NCI-H774 (cell line): Measurements from ENCODE around the gene ANKRD13B.
"Not testable (repeated sequence)": the region's sequence is repeated elsewhere in the genome, so short reads cannot be mapped to it uniquely, and the experiment has no call there.

Experiments used
- DNase-seq: peaks from one replicate; lab custom pipeline; 2025; lab: John Stamatoyannopoulos, UW

ANKRD13B gene

GRCh38 chr17:29592850-29593551, at the start of gene ANKRD13B:
Gene ANKRD13B (plus strand): TSS chr17:29593132. CDS start chr17:29593622, 490 bp downstream.
- peak; percentile 59 for DNase-seq

GRCh38 chr17:29544066-29544465, 48.9 kb upstream of the ANKRD13B start:
- no peak for DNase-seq

GRCh38 chr17:29546085-29546484, 46.8 kb upstream of the ANKRD13B start:
- no peak for DNase-seq

GRCh38 chr17:29546830-29547229, 46.1 kb upstream of the ANKRD13B start:
- DNase-seq = no peak

- DNase-seq = no peak
These were observed 43.6 kb upstream of the ANKRD13B start for GRCh38 chr17:29549177-29549923.

- no peak for DNase-seq
These were observed 37.1 kb upstream of the ANKRD13B start for GRCh38 chr17:29555840-29556239.

GRCh38 chr17:29557085-29557738, 35.7 kb upstream of the ANKRD13B start:
- no peak for DNase-seq

- DNase-seq = no peak
These were observed 35.2 kb upstream of the ANKRD13B start for GRCh38 chr17:29557739-29558116.

GRCh38 chr17:29558139-29558538, 34.8 kb upstream of the ANKRD13B start:
- DNase-seq = not testable (repeated sequence)

GRCh38 chr17:29559640-29560039, 33.3 kb upstream of the ANKRD13B start:
- DNase-seq = peak; percentile 37

GRCh38 chr17:29560316-29560715, 32.6 kb upstream of the ANKRD13B start:
- no peak for DNase-seq

GRCh38 chr17:29561554-29562517, 31.1 kb upstream of the ANKRD13B start:
- DNase-seq = no peak

GRCh38 chr17:29562615-29563014, 30.3 kb upstream of the ANKRD13B start:
- no peak for DNase-seq

GRCh38 chr17:29563816-29564215, 29.1 kb upstream of the ANKRD13B start:
- DNase-seq = no peak

GRCh38 chr17:29565643-29566472, 27.1 kb upstream of the ANKRD13B start:
- peak; percentile 76 for DNase-seq

GRCh38 chr17:29566473-29567303, 26.2 kb upstream of the ANKRD13B start, which contains the start of gene ABHD15:
Gene ABHD15 (minus strand): TSS chr17:29567037. CDS start chr17:29566966, 71 bp downstream.
- DNase-seq = peak; percentile 81

GRCh38 chr17:29567304-29567553, 25.7 kb upstream of the ANKRD13B start:
- DNase-seq = no peak

GRCh38 chr17:29567554-29568330, 25.2 kb upstream of the ANKRD13B start:
- DNase-seq = peak; percentile 50
